ENCODE measurements around the gene OGA. TPM values are rescaled to one million over a fixed set of nuclear protein-coding genes. Genes with fewer than 3 reads are reported as not detected.

The OGA gene
- total RNA-seq, 1 donor, result 346 TPM

- Histone ChIP-seq H3K4me1 (ENCODE audit: insufficient read depth, low read length) (no peaks in the 10 kb centered on the region), H3K27me3 (ENCODE audit: insufficient read depth, low read length) (peaks cover 23% of the 10 kb centered on the region), H3K4me3 (ENCODE audit: low read length) (no peak overlapping the region), H3K9me3 (ENCODE audit: low read depth, low read length) (no peaks in the 10 kb centered on the region)
These were observed 50.1 kb downstream of the OGA start for GRCh38 chr10:101767966-101768790.

DNA sequence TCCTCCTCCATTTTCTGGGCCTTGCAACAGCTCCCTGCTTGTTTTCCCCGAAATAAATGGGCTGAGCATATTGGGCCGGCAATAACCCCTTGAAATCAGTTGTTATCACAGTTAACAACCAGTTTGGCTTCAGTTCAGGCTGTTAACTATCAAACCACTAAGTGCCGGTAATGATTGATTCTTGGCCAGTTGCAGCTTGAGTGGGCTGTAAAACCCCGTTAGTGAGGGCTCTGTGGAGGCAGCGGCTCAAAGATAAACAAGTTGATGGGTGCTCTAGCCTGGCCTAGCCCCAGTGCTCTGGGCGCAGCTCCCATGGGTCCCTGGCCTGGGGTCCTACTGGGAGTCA is 50.7 kb downstream of the OGA start:
- Histone ChIP-seq H3K9me3 (ENCODE audit: low read depth, low read length) (no peaks in the 10 kb centered on the region), H3K4me3 (ENCODE audit: low read length) (no peak overlapping the region), H3K4me1 (ENCODE audit: insufficient read depth, low read length) (no peaks in the 10 kb centered on the region), H3K27me3 (ENCODE audit: insufficient read depth, low read length) (peaks cover 17% of the 10 kb centered on the region)

DNA sequence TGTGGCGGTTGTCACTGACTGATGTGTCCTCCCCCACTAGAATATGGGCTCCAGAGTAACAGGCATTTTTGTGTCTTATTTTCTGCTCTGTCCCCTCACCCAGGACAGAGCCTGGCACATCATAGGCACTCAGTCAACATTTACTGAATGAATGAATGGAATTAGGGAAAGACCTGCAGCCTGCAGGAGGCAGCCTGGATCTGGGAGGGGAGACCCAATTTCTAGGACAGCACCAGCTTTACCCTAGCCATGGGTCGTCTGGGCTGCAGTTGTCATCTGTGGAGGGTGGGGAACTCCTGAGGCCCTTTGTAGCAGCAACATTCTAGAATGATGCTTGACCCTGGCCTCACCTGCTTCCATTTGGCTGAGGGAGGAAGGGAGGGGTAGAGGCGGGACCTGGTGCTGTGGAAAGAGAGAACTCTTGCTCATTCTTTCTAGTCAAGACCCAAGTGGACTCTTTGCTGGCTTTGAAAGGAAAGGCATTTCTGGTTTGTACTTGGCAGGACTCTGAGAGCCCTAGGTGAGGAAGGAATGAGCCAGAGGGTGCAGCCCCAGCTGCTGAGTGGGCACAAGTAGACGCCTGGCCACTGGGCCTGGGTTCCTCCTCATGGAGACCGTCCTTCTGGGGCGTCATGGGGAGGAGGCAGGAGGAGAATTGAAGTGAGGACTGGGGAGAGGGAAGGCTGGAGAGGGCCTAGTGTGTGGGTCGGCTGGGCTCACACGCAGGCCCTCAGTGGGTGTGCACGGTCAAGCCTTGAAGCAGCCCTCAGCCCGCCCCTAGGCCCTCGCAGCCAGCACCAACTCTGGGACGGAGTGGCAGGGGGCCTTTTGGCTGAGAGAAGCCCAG is 51.3 kb downstream of the OGA start:
- peaks cover 11% of the 10 kb centered on the region for H3K27me3 ChIP-seq (ENCODE audit: insufficient read depth, low read length)
- no peak overlapping the region for H3K4me3 ChIP-seq (ENCODE audit: low read length)
- no peaks in the 10 kb centered on the region for H3K9me3 ChIP-seq (ENCODE audit: low read depth, low read length)
- H3K4me1 ChIP-seq (ENCODE audit: insufficient read depth, low read length), result no peaks in the 10 kb centered on the region

DNA sequence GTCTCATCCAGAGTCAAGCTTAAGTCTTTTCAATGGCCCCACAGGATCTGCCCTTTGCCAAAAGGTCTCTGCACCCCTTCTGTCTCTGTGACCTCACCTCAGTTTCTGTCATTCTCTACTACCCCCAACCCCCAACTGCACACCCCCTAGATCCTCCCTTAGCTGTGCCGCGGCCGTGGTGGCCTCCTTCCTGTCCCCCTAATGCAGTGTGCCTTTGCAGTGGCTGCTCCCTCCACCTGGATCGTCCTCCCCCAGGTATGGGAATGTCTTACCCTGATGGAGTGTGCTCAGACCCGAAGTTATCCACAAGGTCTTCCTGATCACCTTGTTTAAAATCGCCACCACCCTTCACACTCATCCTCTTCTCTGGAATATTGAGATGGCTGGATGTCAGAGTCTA is 51.9 kb downstream of the OGA start:
- no peaks in the 10 kb centered on the region for H3K9me3 ChIP-seq (ENCODE audit: low read depth, low read length)
- H3K4me3 ChIP-seq (ENCODE audit: low read length), result no peak overlapping the region
- peaks cover 5% of the 10 kb centered on the region for H3K27me3 ChIP-seq (ENCODE audit: insufficient read depth, low read length)
- no peaks in the 10 kb centered on the region for H3K4me1 ChIP-seq (ENCODE audit: insufficient read depth, low read length)

GRCh38 chr10:101763141-101763846 is 55.0 kb downstream of the OGA start:
- H3K27me3 ChIP-seq (ENCODE audit: insufficient read depth, low read length), result no peaks in the 10 kb centered on the region
- H3K4me1 ChIP-seq (ENCODE audit: insufficient read depth, low read length), result no peaks in the 10 kb centered on the region
- no peaks in the 10 kb centered on the region for H3K9me3 ChIP-seq (ENCODE audit: low read depth, low read length)
- no peak overlapping the region for H3K4me3 ChIP-seq (ENCODE audit: low read length)

- Histone ChIP-seq H3K4me1 (ENCODE audit: insufficient read depth, low read length) (no peaks in the 10 kb centered on the region), H3K27me3 (ENCODE audit: insufficient read depth, low read length) (no peaks in the 10 kb centered on the region), H3K4me3 (ENCODE audit: low read length) (no peak overlapping the region), H3K9me3 (ENCODE audit: low read depth, low read length) (no peaks in the 10 kb centered on the region)
These were observed 55.5 kb downstream of the OGA start for GRCh38 chr10:101762736-101763135.

DNA sequence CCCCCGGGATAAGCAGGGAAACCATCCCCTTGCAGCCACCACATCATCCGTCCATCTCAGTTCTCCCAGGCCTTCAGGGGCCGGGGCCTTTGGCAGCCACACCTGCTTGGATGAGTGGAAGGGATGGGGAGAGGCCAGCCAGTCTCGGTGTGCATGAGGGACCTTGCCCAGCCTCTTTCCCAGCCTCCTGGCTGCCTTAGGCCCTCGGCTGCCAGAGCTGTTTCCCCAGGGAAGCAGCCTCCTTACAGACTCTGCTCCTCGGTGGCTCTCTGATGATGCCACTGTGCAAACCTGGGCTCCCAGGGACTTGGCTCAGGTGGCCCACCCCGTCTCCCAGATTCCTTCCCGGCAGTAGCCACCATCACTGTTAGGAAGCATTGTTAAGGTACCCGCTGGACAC is 57.0 kb downstream of the OGA start:
- Histone ChIP-seq H3K4me1 (ENCODE audit: insufficient read depth, low read length) (no peaks in the 10 kb centered on the region), H3K4me3 (ENCODE audit: low read length) (no peak overlapping the region), H3K9me3 (ENCODE audit: low read depth, low read length) (no peaks in the 10 kb centered on the region), H3K27me3 (ENCODE audit: insufficient read depth, low read length) (no peaks in the 10 kb centered on the region)

DNA sequence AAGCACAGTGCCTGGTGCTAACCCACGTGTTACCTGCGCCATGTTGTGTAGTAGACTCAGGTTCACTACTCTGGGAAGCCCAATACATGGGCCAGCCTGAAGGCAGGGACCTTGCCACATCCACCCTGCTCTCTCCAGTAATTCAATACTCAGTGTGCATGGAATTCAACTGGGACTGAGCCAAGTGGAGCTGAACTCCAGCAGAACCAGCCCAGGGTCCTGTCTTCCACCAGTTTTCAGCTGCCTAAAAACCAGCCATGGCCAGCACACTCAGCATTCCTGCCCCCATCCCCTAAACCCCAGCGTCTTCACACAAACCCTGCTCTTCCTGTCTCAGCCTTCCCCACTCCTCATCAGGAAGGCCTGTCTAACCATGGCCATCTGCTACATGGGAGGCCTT is 57.7 kb downstream of the OGA start:
- Histone ChIP-seq H3K9me3 (ENCODE audit: low read depth, low read length) (no peaks in the 10 kb centered on the region), H3K4me1 (ENCODE audit: insufficient read depth, low read length) (no peaks in the 10 kb centered on the region), H3K27me3 (ENCODE audit: insufficient read depth, low read length) (no peaks in the 10 kb centered on the region), H3K4me3 (ENCODE audit: low read length) (no peak overlapping the region)

GRCh38 chr10:101759309-101760247 is 58.7 kb downstream of the OGA start:
- Histone ChIP-seq H3K4me3 (ENCODE audit: low read length) (no peak overlapping the region), H3K4me1 (ENCODE audit: insufficient read depth, low read length) (no peaks in the 10 kb centered on the region), H3K27me3 (ENCODE audit: insufficient read depth, low read length) (no peaks in the 10 kb centered on the region), H3K9me3 (ENCODE audit: low read depth, low read length) (no peaks in the 10 kb centered on the region)

DNA sequence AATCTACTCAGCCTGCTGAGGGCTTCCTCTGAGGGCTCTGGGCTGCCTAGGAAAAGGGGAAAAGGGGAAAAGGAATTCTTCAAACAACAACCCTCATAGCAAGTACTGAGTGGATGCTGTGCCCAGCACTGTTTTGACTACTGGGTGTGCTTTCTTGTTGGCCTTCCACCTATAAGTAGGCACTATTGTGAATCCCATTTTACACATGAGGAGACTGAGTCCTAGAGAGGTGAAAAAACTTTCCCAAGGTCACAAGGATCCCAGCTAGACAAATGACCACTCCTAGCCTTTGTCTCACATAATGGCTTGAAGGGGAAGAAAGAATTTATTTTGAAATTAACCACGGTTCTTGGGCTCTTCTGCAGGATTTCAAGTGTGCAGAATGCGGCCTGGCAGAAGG is 59.4 kb downstream of the OGA start:
- Histone ChIP-seq H3K27me3 (ENCODE audit: insufficient read depth, low read length) (no peaks in the 10 kb centered on the region), H3K9me3 (ENCODE audit: low read depth, low read length) (no peaks in the 10 kb centered on the region), H3K4me3 (ENCODE audit: low read length) (no peak overlapping the region), H3K4me1 (ENCODE audit: insufficient read depth, low read length) (no peaks in the 10 kb centered on the region)

GRCh38 chr10:101752241-101752640 is 66.0 kb downstream of the OGA start:
- H3K4me1 ChIP-seq (ENCODE audit: insufficient read depth, low read length), result no peaks in the 10 kb centered on the region
- H3K9me3 ChIP-seq (ENCODE audit: low read depth, low read length), result no peaks in the 10 kb centered on the region
- H3K27me3 ChIP-seq (ENCODE audit: insufficient read depth, low read length), result peaks cover 7% of the 10 kb centered on the region
- H3K4me3 ChIP-seq (ENCODE audit: low read length), result no peak overlapping the region

GRCh38 chr10:101749047-101750016 is 68.9 kb downstream of the OGA start:
- Histone ChIP-seq H3K27me3 (ENCODE audit: insufficient read depth, low read length) (peaks cover 7% of the 10 kb centered on the region), H3K4me3 (ENCODE audit: low read length) (no peak overlapping the region), H3K9me3 (ENCODE audit: low read depth, low read length) (no peaks in the 10 kb centered on the region), H3K4me1 (ENCODE audit: insufficient read depth, low read length) (no peaks in the 10 kb centered on the region)

GRCh38 chr10:101748496-101748895 is 69.7 kb downstream of the OGA start:
- no peaks in the 10 kb centered on the region for H3K9me3 ChIP-seq (ENCODE audit: low read depth, low read length)
- H3K4me1 ChIP-seq (ENCODE audit: insufficient read depth, low read length), result no peaks in the 10 kb centered on the region
- H3K4me3 ChIP-seq (ENCODE audit: low read length), result no peak overlapping the region
- H3K27me3 ChIP-seq (ENCODE audit: insufficient read depth, low read length), result peaks cover 7% of the 10 kb centered on the region
